G401 (cell line): ENCODE results near the gene TEX53. TPM values are rescaled to one million over a fixed set of nuclear protein-coding genes. Genes with fewer than 3 reads are reported as not detected.

Experiments used
- DNase-seq: peaks from one replicate; pipeline ENCODE4 v3.0.0-alpha.2; 2015; ENCODE audit warnings: low spot score
- in situ Hi-C: cut with HindIII; loops from 2 replicates; pipeline ENCODE4 v1.10.0; 2016; ENCODE audit warnings: low sequenced_read_pairs, mixed read lengths
- total RNA-seq: library from RNA; depleted of rRNA; stranded (reverse); fragments of >200 nt; shearing (Covaris generic); gene quantifications from 2 replicates; pipeline ENCODE4 v1.2.3, GENCODE V29; 2014

The TEX53 gene
- total RNA-seq, 1 experiment from 2014 or later = not detected

GRCh38 chr9:114652776-114653555 is 4.6 kb downstream of the TEX53 start:
- in situ Hi-C loops = no loop called here

GRCh38 chr9:114643896-114644295 is 13.7 kb downstream of the TEX53 start:
- in situ Hi-C loops = no loop called here
- DNase-seq = no peak

More at GRCh38 chr9:114652776-114653555, 4.6 kb downstream of the TEX53 start:
- no peak for DNase-seq

- in situ Hi-C loops = no loop called here
- DNase-seq = no peak
These were observed 14.6 kb downstream of the TEX53 start for GRCh38 chr9:114643001-114643400.

GRCh38 chr9:114641967-114642366 is 15.6 kb downstream of the TEX53 start:
- DNase-seq = no peak
- in situ Hi-C loops = no loop called here

- no peak for DNase-seq
- in situ Hi-C loops = no loop called here
These were observed 19.2 kb downstream of the TEX53 start for GRCh38 chr9:114638404-114638803.

GRCh38 chr9:114634387-114634786 is 23.2 kb downstream of the TEX53 start:
- in situ Hi-C loops = no loop called here
- DNase-seq = no peak

GRCh38 chr9:114633438-114634089 is 24.0 kb downstream of the TEX53 start:
- no peak for DNase-seq
- in situ Hi-C loops = no loop called here

- in situ Hi-C loops = no loop called here
- no peak for DNase-seq
These were observed 26.4 kb downstream of the TEX53 start for GRCh38 chr9:114631166-114631565.

GRCh38 chr9:114629563-114630090 is 28.0 kb downstream of the TEX53 start:
- in situ Hi-C loops = no loop called here

GRCh38 chr9:114627553-114627952 is 30.1 kb downstream of the TEX53 start:
- in situ Hi-C loops = no loop called here
- no peak for DNase-seq

More at GRCh38 chr9:114629563-114630090, 28.0 kb downstream of the TEX53 start:
- no peak for DNase-seq

- no peak for DNase-seq
- in situ Hi-C loops = no loop called here
These were observed 31.1 kb downstream of the TEX53 start for GRCh38 chr9:114626415-114627020.

GRCh38 chr9:114624677-114625076 is 32.9 kb downstream of the TEX53 start:
- in situ Hi-C loops = no loop called here
- no peak for DNase-seq

GRCh38 chr9:114621975-114622609 is 35.5 kb downstream of the TEX53 start:
- DNase-seq = no peak
- in situ Hi-C loops = no loop called here

- in situ Hi-C loops = no loop called here
- DNase-seq = no peak
These were observed 36.0 kb downstream of the TEX53 start for GRCh38 chr9:114621561-114621960.

- DNase-seq = no peak
- in situ Hi-C loops = no loop called here
These were observed 38.3 kb downstream of the TEX53 start for GRCh38 chr9:114619191-114619761.

- DNase-seq = no peak
- in situ Hi-C loops = no loop called here
These were observed 40.7 kb downstream of the TEX53 start for GRCh38 chr9:114616684-114617520.

GRCh38 chr9:114614373-114614772 is 43.2 kb downstream of the TEX53 start:
- no peak for DNase-seq
- in situ Hi-C loops = no loop called here

- DNase-seq = no peak
- in situ Hi-C loops = no loop called here
These were observed 43.7 kb downstream of the TEX53 start for GRCh38 chr9:114613919-114614318.
